ENCODE data around the gene ZNF664.

- TF ChIP-seq EZH2 (IDR thresholded peaks at IDR 0.05; ENCODE audit: insufficient read depth, poor library complexity, severe bottlenecking) (no peak), EZH2phosphoT487 (IDR thresholded peaks at IDR 0.05; ENCODE audit: insufficient read depth, low read depth) (no peak)
Measured at GRCh38 chr12:123928274-123928865, 44.6 kb upstream of the ZNF664 start.

Data from GM23248 (cell line).